NCI-H1417 treated with DMSO at 0.1 percent for 48 hours (cell line): ENCODE data around the gene LETM1.

Experiments used
- DNase-seq: peaks from one replicate; lab custom pipeline; 2025; lab: John Stamatoyannopoulos, UW

Gene LETM1

DNA sequence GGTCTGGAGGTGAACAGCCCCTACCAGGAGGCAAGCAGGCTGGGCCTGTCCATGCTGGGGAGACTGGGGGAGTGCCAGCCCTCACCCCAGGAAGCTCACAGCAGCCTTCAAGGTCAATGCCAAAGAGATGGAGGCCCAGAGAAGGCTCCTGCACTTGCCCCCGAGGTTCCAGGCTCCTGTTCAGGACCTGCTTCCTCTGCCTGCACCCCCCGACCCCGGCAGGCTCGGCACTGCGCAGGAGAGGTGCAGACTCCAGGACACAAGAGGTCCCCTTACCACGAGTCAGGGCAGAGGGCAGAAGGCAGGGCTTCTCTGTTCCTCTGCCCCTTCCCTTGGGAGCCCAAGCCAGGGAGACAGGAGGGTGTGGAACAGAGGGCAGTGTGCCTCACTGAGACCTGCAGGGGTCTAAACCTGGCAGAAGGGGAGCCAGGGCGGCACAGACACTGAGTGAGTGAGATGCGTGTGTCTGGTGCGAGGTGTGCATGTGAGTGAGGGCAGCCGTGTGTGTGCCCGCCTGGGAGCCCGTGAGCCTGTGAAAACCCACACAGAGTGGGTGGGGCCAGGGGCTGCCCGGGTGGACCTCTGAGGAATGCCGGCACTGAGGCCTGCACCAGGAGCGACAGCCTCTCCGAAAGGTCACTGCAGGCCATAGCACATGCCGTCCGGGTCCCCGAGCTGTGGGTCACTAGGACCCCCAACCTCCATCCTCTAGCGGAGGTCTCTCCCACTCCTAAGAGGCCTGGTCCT is 93.5 kb downstream of the LETM1 start:
- DNase-seq, result no peak
